Ovary (tissue), 9 donors: Measurements from ENCODE around the gene TSHZ2. TPM values are rescaled to one million over a fixed set of nuclear protein-coding genes. Genes with fewer than 3 reads are reported as not detected.

Experiments
- DNase-seq, 5 donors: peaks; one replicate each; pipeline ENCODE4 v3.0.0-alpha.2; 2019 to 2020
- H3K27ac ChIP-seq, 2 donors: fragments of 200-600 bp; one replicate each; pipeline versions ENCODE4 v1.5.1 to v1.8.0; 2019 to 2022
- H3K27me3 ChIP-seq: fragments of 200-600 bp; one replicate; pipeline ENCODE4 v1.8.0; 2022
- H3K36me3 ChIP-seq: fragments of 200-600 bp; sonication (generic); one replicate; pipeline ENCODE4 v1.5.1; 2019
- H3K4me1 ChIP-seq: one replicate; pipeline ENCODE4 v1.8.1; 2013; ENCODE audit warnings: mild to moderate bottlenecking, moderate library complexity; ENCODE audit not compliant: insufficient read depth
- H3K4me3 ChIP-seq: fragments of 200-600 bp; sonication (generic); one replicate; pipeline ENCODE4 v1.5.1; 2017
- H3K9me3 ChIP-seq, 2 donors: fragments of 200-600 bp in 1 of 2; sonication (generic) in 1 of 2; one replicate each; pipeline versions ENCODE4 v1.5.1 to v1.8.1; 2013 to 2019; ENCODE audit warnings: mild to moderate bottlenecking in 1 of 2, moderate library complexity in 1 of 2
- CTCF ChIP-seq, 3 donors: fragments of 450-650 bp in 2 of 3; fragments of 200-600 bp in 1 of 3; IDR thresholded peaks; one replicate each; pipeline versions ENCODE4 v1.5.1 to v1.8.0; 2016 to 2022; ENCODE audit warnings: antibody characterized with exemption in 3 of 3, mild to moderate bottlenecking in 1 of 3
- EP300 ChIP-seq: sonication (generic); formaldehyde crosslinking; IDR thresholded peaks from one replicate; pipeline ENCODE4 v1.6.1; 2017; ENCODE audit warnings: antibody characterized with exemption
- POLR2A ChIP-seq: fragments of 450-650 bp; IDR thresholded peaks from one replicate; pipeline ENCODE4 v1.6.1; 2017; ENCODE audit warnings: antibody characterized with exemption, mild to moderate bottlenecking, moderate library complexity
- WGBS, 3 donors: extraction: QIAGEN DNeasy Blood & Tissue Kit in 1 of 3; methylation state at CpG; one replicate each; pipeline versions ENCODE4 v1.1.5 to v1.1.7; 2013 to 2017; 5-methylcytosine and 5-hydroxymethylcytosine counted together
- intact Hi-C, 4 donors: fragments of 100-400 bp; cut with DNase I; formaldehyde crosslinking; loops; one replicate each; pipeline versions ENCODE4 v1.11.0 to v1.15.1; 2022 to 2023
- polyA plus RNA-seq, 2 donors: library from polyadenylated mRNA; stranded (reverse); fragments of 200-250 nt in 1 of 2; fragments of 350-450 nt in 1 of 2; fragmentation: Illumina TruSeq in 1 of 2; extraction: RNeasy Lipid Tissue Mini Kit (QIAGEN cat#74804) in 1 of 2; gene quantifications; one replicate each; pipeline ENCODE4 v1.2.3, GENCODE V29; 2013 to 2014
- total RNA-seq, 7 donors: library from RNA; depleted of rRNA in 2 of 7; stranded (reverse); fragments of >200 nt in 2 of 7; fragmentation: NEBNext Ultra II Directional in 3 of 7; extraction: Animal tissue kit (Norgen Biotek cat#: 25700) in 3 of 7; gene quantifications; one replicate each; pipeline versions ENCODE4 v1.1.0 to v1.2.4, GENCODE V29; 2016 to 2023
- donor health status: DM: no; HTN: no; CAD: no; lungs with moderate emphysema.
- donor health status: DM: no; HTN: no; CAD: no.
- donor health status: Bipolar disorder and iron deficiency.
- donor health status: DM: yes; HTN: yes; CAD: no.
- donor health status: DM: no; HTN: no; CAD: no.
- donor health status: DM: yes; HTN: yes; CAD: no.

Gene TSHZ2
- total and polyA plus RNA-seq, 9 donors = 18.2 to 113 (median 40.2) TPM

GRCh38 chr20:53510704-53511103 is 538.5 kb downstream of the TSHZ2 start:
- H3K27me3 ChIP-seq = no peaks in the 10 kb centered on the region
- TF ChIP-seq EP300 (no peak), POLR2A (no peak)
- H3K9me3 ChIP-seq = no peaks in the 10 kb centered on the region
- DNase-seq = no peak
- intact Hi-C loops = no loop called here
- no peak overlapping the region for H3K27ac ChIP-seq
- H3K36me3 ChIP-seq = no peaks in the 10 kb centered on the region
- no peaks in the 10 kb centered on the region for H3K4me1 ChIP-seq
- whole genome bisulfite sequencing, 3 donors = 88 to 95% (median 95%) methylated on average over 8 of the region's 8 CpGs
- H3K4me3 ChIP-seq = no peak overlapping the region

GRCh38 chr20:53512076-53512475 is 539.9 kb downstream of the TSHZ2 start:
- intact Hi-C loops = no loop called here
- no peak for TF ChIP-seq CTCF (IDR thresholded peaks at IDR 0.05)
- no peak for TF ChIP-seq EP300
- no peak for TF ChIP-seq POLR2A
- 71 to 78% (median 77%) methylated on average over 9 of the region's 9 CpGs for WGBS, 3 donors
- no peak for DNase-seq
- Histone ChIP-seq H3K27ac (no peak overlapping the region), H3K9me3 (no peaks in the 10 kb centered on the region), H3K4me3 (no peak overlapping the region), H3K4me1 (no peaks in the 10 kb centered on the region), H3K36me3 (no peaks in the 10 kb centered on the region), H3K27me3 (no peaks in the 10 kb centered on the region)

- Histone ChIP-seq H3K4me3 (no peak overlapping the region), H3K27ac (no peak overlapping the region), H3K4me1 (no peaks in the 10 kb centered on the region), H3K36me3 (no peaks in the 10 kb centered on the region), H3K9me3 (no peaks in the 10 kb centered on the region), H3K27me3 (no peaks in the 10 kb centered on the region)
- DNase-seq = no peak
- no peak for TF ChIP-seq CTCF (IDR thresholded peaks at IDR 0.05)
- TF ChIP-seq EP300 = no peak
- TF ChIP-seq POLR2A = no peak
- intact Hi-C loops = no loop called here
- 55 to 60% (median 57%) methylated on average over 2 of the region's 2 CpGs for WGBS, 3 donors
Observed at GRCh38 chr20:53513168-53513488, 541.0 kb downstream of the TSHZ2 start.

DNA sequence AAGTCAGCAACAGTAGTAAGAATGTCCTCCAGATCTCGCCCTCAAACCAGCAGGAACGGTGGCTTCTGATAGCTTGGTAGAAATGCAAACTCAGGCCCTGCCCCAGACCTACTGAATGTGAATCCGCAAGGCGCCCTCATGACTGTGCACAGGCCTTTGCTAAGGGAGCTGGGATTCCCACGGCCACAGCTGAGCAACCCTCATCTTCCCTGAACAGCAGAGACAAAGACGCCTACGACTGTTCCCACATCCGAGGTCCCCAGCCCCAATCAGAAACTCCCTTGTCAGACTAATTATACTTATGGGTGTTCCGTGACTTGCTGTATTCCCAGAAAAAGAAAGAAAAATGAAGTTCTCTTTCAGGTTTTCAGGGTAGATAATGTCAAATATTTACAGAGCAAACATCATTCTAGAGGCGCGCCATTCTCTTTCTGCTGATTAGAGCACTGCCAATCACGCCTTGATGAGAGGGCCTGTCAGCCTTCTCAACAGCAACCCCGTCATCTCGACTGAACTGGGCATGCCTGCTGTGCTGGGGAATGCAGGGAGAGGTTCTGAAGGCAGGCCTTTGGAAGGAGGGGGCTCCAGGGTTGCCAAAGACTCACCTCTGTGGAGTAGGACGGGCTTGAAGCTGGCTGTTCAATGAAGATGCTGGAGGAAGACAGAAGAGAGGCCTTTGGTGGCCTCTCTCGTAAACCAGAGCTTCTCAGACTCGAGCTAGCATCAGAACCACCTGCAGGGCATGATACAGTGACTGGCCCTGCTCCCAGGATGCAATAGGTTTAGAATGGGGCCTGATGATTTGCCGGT is 541.5 kb downstream of the TSHZ2 start:
- Histone ChIP-seq H3K4me3 (no peak overlapping the region), H3K4me1 (no peaks in the 10 kb centered on the region), H3K9me3 (no peaks in the 10 kb centered on the region), H3K36me3 (no peaks in the 10 kb centered on the region), H3K27me3 (no peaks in the 10 kb centered on the region), H3K27ac (no peak overlapping the region)
- WGBS, 3 donors = 88 to 92% (median 89%) methylated on average over 18 of the region's 18 CpGs
- DNase-seq = no peak
- TF ChIP-seq CTCF (IDR thresholded peaks at IDR 0.05) = no peak
- no peak for TF ChIP-seq POLR2A
- no peak for TF ChIP-seq EP300
- intact Hi-C loops = no loop called here

DNA sequence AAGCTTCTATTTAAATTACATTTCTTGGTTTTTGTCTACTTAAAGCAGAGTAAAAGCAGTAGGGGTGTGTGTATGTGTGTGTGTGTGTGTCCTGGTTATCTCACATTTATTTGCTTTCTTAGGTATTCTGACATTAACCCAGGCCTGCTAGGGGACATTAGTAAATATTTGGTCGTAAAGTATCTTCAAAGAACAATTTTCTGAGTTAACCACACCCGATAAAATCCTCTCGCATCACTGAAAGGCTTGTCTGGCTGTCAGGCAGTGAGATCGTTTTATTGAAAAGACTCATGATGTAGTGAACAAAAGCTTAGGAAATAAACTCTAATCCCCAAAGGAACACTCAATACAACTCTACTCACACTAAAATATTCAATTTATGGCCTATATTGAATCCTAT is 543.6 kb downstream of the TSHZ2 start:
- Histone ChIP-seq H3K27ac (no peak overlapping the region), H3K9me3 (no peaks in the 10 kb centered on the region), H3K27me3 (no peaks in the 10 kb centered on the region), H3K4me1 (no peaks in the 10 kb centered on the region), H3K4me3 (no peak overlapping the region), H3K36me3 (no peaks in the 10 kb centered on the region)
- 80 to 88% (median 81%) methylated on average over 4 of the region's 4 CpGs for WGBS, 3 donors
- DNase-seq = no peak
- no peak for TF ChIP-seq POLR2A
- intact Hi-C loops = no loop called here
